Renal cortical epithelial cell (primary cell): ENCODE data around the gene PSPH. TPM values are rescaled to one million over a fixed set of nuclear protein-coding genes. Genes with fewer than 3 reads are reported as not detected.

Source experiments
- total RNA-seq: library from RNA; depleted of rRNA; stranded (reverse); fragments of >200 nt; gene quantifications from 2 replicates; pipeline ENCODE4 v1.2.3, GENCODE V29; 2014

The PSPH gene
- total RNA-seq, 1 donor from 2014 or later, result 42.7 TPM

Other genes starting within 250 kb of the PSPH start
- not detected in 2 replicates for gene SEPTIN14, start 188.7 kb downstream of the PSPH start, total RNA-seq
- 3.5 and 7.0 TPM in 2 replicates for gene ZNF713, start 164.0 kb downstream of the PSPH start, total RNA-seq
- 15.6 and 28.0 TPM in 2 replicates for gene MRPS17, start 99.6 kb downstream of the PSPH start, total RNA-seq
- gene NIPSNAP2, start 86.9 kb downstream of the PSPH start, total RNA-seq, result 58.0 and 78.6 TPM in 2 replicates
- 184 and 264 TPM in 2 replicates for gene CCT6A, start 321 bp upstream of the PSPH start, total RNA-seq
- gene SUMF2, start 12.8 kb upstream of the PSPH start, total RNA-seq, result 130 and 194 TPM in 2 replicates
- gene PHKG1, start 41.5 kb upstream of the PSPH start, total RNA-seq, result 0.15 TPM in 1 of 2 replicates, not detected in the other
- gene CHCHD2, start 55.0 kb upstream of the PSPH start, total RNA-seq, result 215 and 649 TPM in 2 replicates
- 0.20 TPM in 1 of 2 replicates, not detected in the other for gene NUPR2, start 65.0 kb upstream of the PSPH start, total RNA-seq